AG09319 (cell line): ENCODE results near the gene IGFBP5.

ENCODE experiments used
- DNase-seq: peaks from one replicate; pipeline ENCODE4 v3.0.0-alpha.2; 2010; ENCODE audit warnings: low read depth; ENCODE audit errors: extremely low read depth
- CTCF ChIP-seq: IDR thresholded peaks from 2 replicates; pipeline ENCODE4 v1.5.1; 2011; ENCODE audit warnings: low read depth, mild to moderate bottlenecking, inconsistent platforms, low read length, moderate library complexity

Gene IGFBP5

GRCh38 chr2:216727346-216728122, 32.2 kb upstream of the IGFBP5 start:
- no peak for TF ChIP-seq CTCF
- no peak for DNase-seq

GRCh38 chr2:216724190-216724589, 28.8 kb upstream of the IGFBP5 start:
- no peak for TF ChIP-seq CTCF
- no peak for DNase-seq

- no peak for DNase-seq
- TF ChIP-seq CTCF, result no peak
Observed at GRCh38 chr2:216721141-216721540, 25.8 kb upstream of the IGFBP5 start.

GRCh38 chr2:216720722-216721121, 25.4 kb upstream of the IGFBP5 start:
- TF ChIP-seq CTCF, result no peak
- no peak for DNase-seq

- TF ChIP-seq CTCF, result no peak
- DNase-seq, result no peak
Observed at GRCh38 chr2:216717907-216718615, 22.7 kb upstream of the IGFBP5 start.

- TF ChIP-seq CTCF, result no peak
- no peak for DNase-seq
Observed at GRCh38 chr2:216717491-216717901, 22.1 kb upstream of the IGFBP5 start.

- no peak for TF ChIP-seq CTCF
- DNase-seq, result no peak
Observed at GRCh38 chr2:216716109-216716508, 20.8 kb upstream of the IGFBP5 start.
